Measurements from ENCODE around the gene INAFM2. TPM values are rescaled to one million over a fixed set of nuclear protein-coding genes. Genes with fewer than 3 reads are reported as not detected.

Gene INAFM2
- total RNA-seq, 1 experiment from 2014 or later: 8.8 TPM

DNA sequence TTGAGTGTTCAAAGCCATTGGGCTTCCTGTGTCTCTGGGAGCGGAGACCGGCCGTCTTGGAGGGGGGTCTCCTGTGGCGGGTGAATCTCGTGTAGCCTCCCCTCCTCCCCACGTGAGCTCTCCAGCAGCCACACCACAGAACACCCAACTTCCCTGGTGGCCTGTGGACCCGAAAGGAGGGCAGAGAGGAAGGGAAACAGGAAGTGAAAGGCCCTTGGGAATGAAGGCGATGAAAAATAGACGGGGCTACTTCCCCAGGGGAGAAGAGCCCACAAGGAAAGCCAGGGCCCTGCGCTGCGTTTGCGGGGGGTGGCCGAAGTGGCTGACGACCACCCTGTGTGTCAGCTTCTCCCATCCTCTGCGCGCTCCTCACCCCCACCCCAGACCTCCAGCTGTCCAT is 46.0 kb upstream of the INAFM2 start:
- H3K79me2 ChIP-seq (ENCODE audit: insufficient read depth, low read length): no peaks in the 10 kb centered on the region
- no peaks in the 10 kb centered on the region; a peak in 1 of 4 replicates for H3K36me3 ChIP-seq (ENCODE audit: control insufficient read depth in 1 of 2, insufficient read depth in 2 of 2, low read length in 2 of 2)
- H3K4me2 ChIP-seq (ENCODE audit: low read length): no peak overlapping the region
- BruUV-seq (replicated peaks): no TSS peak
- H4K20me1 ChIP-seq (ENCODE audit: insufficient read depth): no peaks in the 10 kb centered on the region
- TF ChIP-seq EZH2 (IDR thresholded peaks at IDR 0.05): no peak
- no peak for TF ChIP-seq JUND (IDR thresholded peaks at IDR 0.05)
- no peak for TF ChIP-seq ZFX (IDR thresholded peaks at IDR 0.05)
- TF ChIP-seq CBX3 (IDR thresholded peaks at IDR 0.05; ENCODE audit: low read depth): no peak
- TF ChIP-seq, protein P1, sequence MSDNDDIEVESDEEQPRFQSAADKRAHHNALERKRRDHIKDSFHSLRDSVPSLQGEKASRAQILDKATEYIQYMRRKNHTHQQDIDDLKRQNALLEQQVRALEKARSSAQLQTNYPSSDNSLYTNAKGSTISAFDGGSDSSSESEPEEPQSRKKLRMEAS (IDR thresholded peaks at IDR 0.05): no peak
- no peak for TF ChIP-seq POLR2AphosphoS5 (IDR thresholded peaks at IDR 0.05; ENCODE audit: low read depth, low read length)
- TF ChIP-seq SIN3A (IDR thresholded peaks at IDR 0.05; ENCODE audit: low read depth): no peak
- TF ChIP-seq CEBPB (IDR thresholded peaks at IDR 0.05; ENCODE audit: low read depth): no peak
- TF ChIP-seq, protein P2, sequence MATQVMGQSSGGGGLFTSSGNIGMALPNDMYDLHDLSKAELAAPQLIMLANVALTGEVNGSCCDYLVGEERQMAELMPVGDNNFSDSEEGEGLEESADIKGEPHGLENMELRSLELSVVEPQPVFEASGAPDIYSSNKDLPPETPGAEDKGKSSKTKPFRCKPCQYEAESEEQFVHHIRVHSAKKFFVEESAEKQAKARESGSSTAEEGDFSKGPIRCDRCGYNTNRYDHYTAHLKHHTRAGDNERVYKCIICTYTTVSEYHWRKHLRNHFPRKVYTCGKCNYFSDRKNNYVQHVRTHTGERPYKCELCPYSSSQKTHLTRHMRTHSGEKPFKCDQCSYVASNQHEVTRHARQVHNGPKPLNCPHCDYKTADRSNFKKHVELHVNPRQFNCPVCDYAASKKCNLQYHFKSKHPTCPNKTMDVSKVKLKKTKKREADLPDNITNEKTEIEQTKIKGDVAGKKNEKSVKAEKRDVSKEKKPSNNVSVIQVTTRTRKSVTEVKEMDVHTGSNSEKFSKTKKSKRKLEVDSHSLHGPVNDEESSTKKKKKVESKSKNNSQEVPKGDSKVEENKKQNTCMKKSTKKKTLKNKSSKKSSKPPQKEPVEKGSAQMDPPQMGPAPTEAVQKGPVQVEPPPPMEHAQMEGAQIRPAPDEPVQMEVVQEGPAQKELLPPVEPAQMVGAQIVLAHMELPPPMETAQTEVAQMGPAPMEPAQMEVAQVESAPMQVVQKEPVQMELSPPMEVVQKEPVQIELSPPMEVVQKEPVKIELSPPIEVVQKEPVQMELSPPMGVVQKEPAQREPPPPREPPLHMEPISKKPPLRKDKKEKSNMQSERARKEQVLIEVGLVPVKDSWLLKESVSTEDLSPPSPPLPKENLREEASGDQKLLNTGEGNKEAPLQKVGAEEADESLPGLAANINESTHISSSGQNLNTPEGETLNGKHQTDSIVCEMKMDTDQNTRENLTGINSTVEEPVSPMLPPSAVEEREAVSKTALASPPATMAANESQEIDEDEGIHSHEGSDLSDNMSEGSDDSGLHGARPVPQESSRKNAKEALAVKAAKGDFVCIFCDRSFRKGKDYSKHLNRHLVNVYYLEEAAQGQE (IDR thresholded peaks at IDR 0.05; ENCODE audit: low read depth): no peak
- no peak for TF ChIP-seq SRF (IDR thresholded peaks at IDR 0.05; ENCODE audit: low read depth)
- no peak for TF ChIP-seq FOSL1 (IDR thresholded peaks at IDR 0.05; ENCODE audit: low read depth)
- TF ChIP-seq, protein P3, sequence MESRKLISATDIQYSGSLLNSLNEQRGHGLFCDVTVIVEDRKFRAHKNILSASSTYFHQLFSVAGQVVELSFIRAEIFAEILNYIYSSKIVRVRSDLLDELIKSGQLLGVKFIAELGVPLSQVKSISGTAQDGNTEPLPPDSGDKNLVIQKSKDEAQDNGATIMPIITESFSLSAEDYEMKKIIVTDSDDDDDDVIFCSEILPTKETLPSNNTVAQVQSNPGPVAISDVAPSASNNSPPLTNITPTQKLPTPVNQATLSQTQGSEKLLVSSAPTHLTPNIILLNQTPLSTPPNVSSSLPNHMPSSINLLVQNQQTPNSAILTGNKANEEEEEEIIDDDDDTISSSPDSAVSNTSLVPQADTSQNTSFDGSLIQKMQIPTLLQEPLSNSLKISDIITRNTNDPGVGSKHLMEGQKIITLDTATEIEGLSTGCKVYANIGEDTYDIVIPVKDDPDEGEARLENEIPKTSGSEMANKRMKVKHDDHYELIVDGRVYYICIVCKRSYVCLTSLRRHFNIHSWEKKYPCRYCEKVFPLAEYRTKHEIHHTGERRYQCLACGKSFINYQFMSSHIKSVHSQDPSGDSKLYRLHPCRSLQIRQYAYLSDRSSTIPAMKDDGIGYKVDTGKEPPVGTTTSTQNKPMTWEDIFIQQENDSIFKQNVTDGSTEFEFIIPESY (IDR thresholded peaks at IDR 0.05; ENCODE audit: extremely low read depth, insufficient replicate concordance, low read length): no peak
- TF ChIP-seq RAD21 (IDR thresholded peaks at IDR 0.05; ENCODE audit: low read depth): no peak
- no peak for TF ChIP-seq EGR1 (IDR thresholded peaks at IDR 0.05; ENCODE audit: low read depth)
- no peak for TF ChIP-seq SP1 (IDR thresholded peaks at IDR 0.05; ENCODE audit: low read depth)
- RAD21 ChIA-PET (ENCODE audit: low non-redundant PET in 1 of 2, low total read pairs in 2 of 2, uncharacterized antibody in 2 of 2, unreplicated experiment in 2 of 2): no interaction called here
- H3K9me2 ChIP-seq (ENCODE audit: insufficient read depth): no peaks in the 10 kb centered on the region
- H3K9ac ChIP-seq (ENCODE audit: low read length): no peak overlapping the region
- POLR2A ChIA-PET: no interaction called here
- no peaks in the 10 kb centered on the region for H3K27me3 ChIP-seq (ENCODE audit: insufficient read depth, low read length)
- H3K4me1 ChIP-seq (ENCODE audit: control insufficient read depth in 1 of 2, insufficient read depth in 2 of 2, low read length in 2 of 2): peaks cover 0 to 8% of the 10 kb centered on the region in 2 experiments; a peak in 1 of 4 replicates
- CTCF ChIA-PET: interaction anchor here (3.0 to 6.6 kb wide), 6 partner anchors 11 to 144 kb away, joined by 24 to 194 read pairs (median 44); partner anchors contain the start of genes CCDC9B and PLCB2
- H3K27ac ChIP-seq (ENCODE audit: low read depth, low read length): no peak overlapping the region
- DNase-seq (ENCODE audit: low read depth, low spot score) (no peak), ATAC-seq (no peak)
- H2AFZ ChIP-seq (ENCODE audit: low read depth, low read length, poor library complexity, severe bottlenecking): no peak overlapping the region
- intact Hi-C loops (cut with micrococcal nuclease): loop anchor here (10.0 kb wide), 1 partner anchor 493 kb away; the partner anchor contains the start of gene FSIP1
- H3K9me3 ChIP-seq (ENCODE audit: control insufficient read depth in 1 of 2, insufficient read depth in 1 of 2, low read depth in 1 of 2, low read length in 2 of 2): no peaks in the 10 kb centered on the region
- H3K4me3 ChIP-seq (replicated peaks in 1 of 2; ENCODE audit: low read depth in 1 of 2, low read length in 2 of 2): no peak overlapping the region

Data from HCT116 (cell line).